Measurements from ENCODE around the gene TTC5. TPM values are rescaled to one million over a fixed set of nuclear protein-coding genes. Genes with fewer than 3 reads are reported as not detected.

TTC5 gene
- polyA plus RNA-seq, 1 donor (not counting 4 experiments of a cell fraction or from before 2014, with no cell fraction given), result 19.2 TPM

GRCh38 chr14:20333494-20333841, 27.7 kb upstream of the TTC5 start:
- no peaks in the 10 kb centered on the region for H3K27me3 ChIP-seq (ENCODE audit: control insufficient read depth, extremely low read depth, insufficient read depth, low read length)
- H3K9me3 ChIP-seq (ENCODE audit: control insufficient read depth, low read depth, low read length), result no peaks in the 10 kb centered on the region
- FAIRE-seq (no peak), DNase-seq (ENCODE audit: low read depth, low spot score) (no peak)
- peak overlapping the region; percentile 91 for H3K4me2 ChIP-seq (ENCODE audit: control insufficient read depth, extremely low read depth, insufficient read depth, low read depth, low read length)
- dilution Hi-C loops (cut with MboI; ENCODE audit: extremely low pct_ligation_motif_present, low sequenced_read_pairs), result no loop called here
- no peaks in the 10 kb centered on the region for H3K9me1 ChIP-seq (ENCODE audit: control insufficient read depth, extremely low read depth, insufficient read depth, low read length)
- peaks cover 15% of the 10 kb centered on the region for H3K4me1 ChIP-seq (ENCODE audit: control insufficient read depth, extremely low read depth, insufficient read depth, low read length)
- peak overlapping the region; percentile 67 for H3K27ac ChIP-seq (ENCODE audit: control insufficient read depth, insufficient read depth, low read length)
- TF ChIP-seq EZH2 (IDR thresholded peaks at IDR 0.05; ENCODE audit: low read length) (no peak), CTCF (optimal IDR thresholded peaks at IDR 0.05 in 1 of 3, IDR thresholded peaks at IDR 0.05 in 1 of 3, conservative IDR thresholded peaks at IDR 0.05 in 1 of 3; ENCODE audit: extremely low read depth in 1 of 3, insufficient read depth in 2 of 3, low read length in 3 of 3) (no peak)
- H3K4me3 ChIP-seq (ENCODE audit: control insufficient read depth in 2 of 3, extremely low read depth in 1 of 3, insufficient read depth in 2 of 3, low read depth in 1 of 3, low read length in 3 of 3), result peak overlapping the region; percentile 59 to 84 (median 73)
- H3K79me2 ChIP-seq (ENCODE audit: control insufficient read depth, insufficient read depth, low read length), result peaks cover 44% of the 10 kb centered on the region
- H3K36me3 ChIP-seq (ENCODE audit: control insufficient read depth in 2 of 2, extremely low read depth in 1 of 2, insufficient read depth in 2 of 2, low read length in 2 of 2), result peaks cover 5 to 6% of the 10 kb centered on the region in 2 experiments
- no peak overlapping the region for H3K9ac ChIP-seq (ENCODE audit: control insufficient read depth, extremely low read depth, insufficient read depth, low read length)
- H2AFZ ChIP-seq (ENCODE audit: control insufficient read depth, low read length), result peak overlapping the region; percentile 60
- H4K20me1 ChIP-seq (ENCODE audit: control insufficient read depth, extremely low read depth, insufficient read depth, low read length), result no peaks in the 10 kb centered on the region

GRCh38 chr14:20332788-20333493, 27.2 kb upstream of the TTC5 start, which contains the start of gene CCNB1IP1:
Gene CCNB1IP1, minus strand, starts transcription at chr14:20333279. Its CDS starts 16,756 bp downstream, at chr14:20316523.
- H3K9me3 ChIP-seq (ENCODE audit: control insufficient read depth, low read depth, low read length), result no peaks in the 10 kb centered on the region
- FAIRE-seq (peak; percentile 85), DNase-seq (ENCODE audit: low read depth, low spot score) (peak; percentile 66)
- peak within 1 kb of the TSS; percentile 92 for H2AFZ ChIP-seq (ENCODE audit: control insufficient read depth, low read length)
- peak within 1 kb of the TSS; percentile 91 for H3K4me2 ChIP-seq (ENCODE audit: control insufficient read depth, extremely low read depth, insufficient read depth, low read depth, low read length)
- no peaks in the 10 kb centered on the region for H3K9me1 ChIP-seq (ENCODE audit: control insufficient read depth, extremely low read depth, insufficient read depth, low read length)
- TF ChIP-seq EZH2 (IDR thresholded peaks at IDR 0.05; ENCODE audit: low read length) (no peak), CTCF (optimal IDR thresholded peaks at IDR 0.05 in 1 of 3, IDR thresholded peaks at IDR 0.05 in 1 of 3, conservative IDR thresholded peaks at IDR 0.05 in 1 of 3; ENCODE audit: extremely low read depth in 1 of 3, insufficient read depth in 2 of 3, low read length in 3 of 3) (no peak)
- dilution Hi-C loops (cut with MboI; ENCODE audit: extremely low pct_ligation_motif_present, low sequenced_read_pairs), result no loop called here
- no peaks in the 10 kb centered on the region for H4K20me1 ChIP-seq (ENCODE audit: control insufficient read depth, extremely low read depth, insufficient read depth, low read length)
- peaks cover 5 to 9% of the 10 kb centered on the region in 2 experiments for H3K36me3 ChIP-seq (ENCODE audit: control insufficient read depth in 2 of 2, extremely low read depth in 1 of 2, insufficient read depth in 2 of 2, low read length in 2 of 2)
- H3K27me3 ChIP-seq (ENCODE audit: control insufficient read depth, extremely low read depth, insufficient read depth, low read length), result no peaks in the 10 kb centered on the region
- H3K4me1 ChIP-seq (ENCODE audit: control insufficient read depth, extremely low read depth, insufficient read depth, low read length), result peaks cover 15% of the 10 kb centered on the region
- peak within 1 kb of the TSS; percentile 87 for H3K9ac ChIP-seq (ENCODE audit: control insufficient read depth, extremely low read depth, insufficient read depth, low read length)
- peak within 1 kb of the TSS; percentile 67 for H3K27ac ChIP-seq (ENCODE audit: control insufficient read depth, insufficient read depth, low read length)
- peaks cover 48% of the 10 kb centered on the region for H3K79me2 ChIP-seq (ENCODE audit: control insufficient read depth, insufficient read depth, low read length)
- H3K4me3 ChIP-seq (ENCODE audit: control insufficient read depth in 2 of 3, extremely low read depth in 1 of 3, insufficient read depth in 2 of 3, low read depth in 1 of 3, low read length in 3 of 3), result peak within 1 kb of the TSS; percentile 59 to 84 (median 73)
